Right ventricle myocardium superior (tissue), 1 donor: Measurements from ENCODE around the gene BMP7. TPM values are rescaled to one million over a fixed set of nuclear protein-coding genes. Genes with fewer than 3 reads are reported as not detected.

Experiments used
- total RNA-seq: library from RNA; stranded (reverse); fragmentation: NEBNext Ultra II Directional; extraction: Animal tissue kit (Norgen Biotek cat#: 25700); gene quantifications from one replicate; pipeline ENCODE4 v1.2.1, GENCODE V29; 2021
- donor health status: DM: no; HTN: yes; CAD: no; lungs with severe emphysema.

BMP7 gene
- total RNA-seq, 1 donor from 2014 or later = 23.2 TPM

Other genes with a start within 250 kb of the BMP7 start
- gene SPO11, start 63.2 kb upstream of the BMP7 start, total RNA-seq = not detected
- 13.2 TPM for gene RAE1, start 84.6 kb upstream of the BMP7 start, total RNA-seq
- 91.5 TPM for gene RBM38, start 124.8 kb upstream of the BMP7 start, total RNA-seq